Keratinocyte (primary cell): ENCODE results near the gene IL19. TPM values are rescaled to one million over a fixed set of nuclear protein-coding genes. Genes with fewer than 3 reads are reported as not detected.

Source experiments
- DNase-seq: peaks from one replicate; pipeline ENCODE4 v3.0.0-alpha.2; 2011; ENCODE audit warnings: low read depth, missing footprints, low spot score
- FAIRE-seq: peaks from 2 replicates; lab custom pipeline; 2011; peaks lifted over from hg19 to GRCh38; lab: Jason Lieb, UNC
- H2AFZ ChIP-seq: 2 replicates; pipeline ENCODE4 v1.6.0; 2012; ENCODE audit warnings: low read length, control low read depth, inconsistent platforms; ENCODE audit not compliant: control insufficient read depth
- H3K27ac ChIP-seq: 2 replicates; pipeline ENCODE4 v1.5.1; 2011; ENCODE audit warnings: low read length; ENCODE audit not compliant: control insufficient read depth, insufficient read depth
- H3K27me3 ChIP-seq: 3 replicates; pipeline ENCODE4 v1.6.0; 2011; ENCODE audit warnings: low read length; ENCODE audit not compliant: control insufficient read depth, insufficient read depth; ENCODE audit errors: extremely low read depth
- H3K36me3 ChIP-seq, 2 experiments: 2 replicates in 1 of 2; 3 replicates in 1 of 2; pipeline ENCODE4 v1.5.1; 2011; ENCODE audit warnings: low read length in 2 of 2, mild to moderate bottlenecking in 1 of 2; ENCODE audit not compliant: control insufficient read depth in 2 of 2, insufficient read depth in 2 of 2; ENCODE audit errors: extremely low read depth in 1 of 2
- H3K4me1 ChIP-seq: 3 replicates; pipeline ENCODE4 v1.5.1; 2011; ENCODE audit warnings: low read length; ENCODE audit not compliant: control insufficient read depth, insufficient read depth; ENCODE audit errors: extremely low read depth
- H3K4me2 ChIP-seq: 3 replicates; pipeline ENCODE4 v1.6.0; 2011; ENCODE audit warnings: low read depth, low read length; ENCODE audit not compliant: control insufficient read depth, insufficient read depth; ENCODE audit errors: extremely low read depth
- H3K4me3 ChIP-seq, 3 experiments: fragments of 200-600 bp in 1 of 3; sonication (generic) in 1 of 3; 2 replicates in 2 of 3; 3 replicates in 1 of 3; pipeline ENCODE4 v1.5.1; 2011 to 2016; ENCODE audit warnings: low read length in 3 of 3, mild to moderate bottlenecking in 3 of 3, control low read depth in 2 of 3, inconsistent platforms in 1 of 3, low read depth in 1 of 3, mixed read lengths in 1 of 3, mixed run types in 1 of 3, moderate library complexity in 1 of 3; ENCODE audit not compliant: control insufficient read depth in 2 of 3, insufficient read depth in 2 of 3; ENCODE audit errors: extremely low read depth in 1 of 3
- H3K79me2 ChIP-seq: 2 replicates; pipeline ENCODE4 v1.6.0; 2012; ENCODE audit warnings: low read length; ENCODE audit not compliant: control insufficient read depth, insufficient read depth
- H3K9ac ChIP-seq: 3 replicates; pipeline ENCODE4 v1.6.0; 2011; ENCODE audit warnings: low read length; ENCODE audit not compliant: control insufficient read depth, insufficient read depth; ENCODE audit errors: extremely low read depth
- H3K9me1 ChIP-seq: 3 replicates; pipeline ENCODE4 v1.6.0; 2011; ENCODE audit warnings: low read length; ENCODE audit not compliant: control insufficient read depth, insufficient read depth; ENCODE audit errors: extremely low read depth
- H3K9me3 ChIP-seq: 2 replicates; pipeline ENCODE4 v1.5.1; 2012; ENCODE audit warnings: low read depth, low read length; ENCODE audit not compliant: control insufficient read depth
- H4K20me1 ChIP-seq: 3 replicates; pipeline ENCODE4 v1.6.0; 2011; ENCODE audit warnings: low read length; ENCODE audit not compliant: control insufficient read depth, insufficient read depth; ENCODE audit errors: extremely low read depth
- CTCF ChIP-seq, 3 experiments: IDR thresholded peaks in 1 of 3; conservative IDR thresholded peaks in 1 of 3; optimal IDR thresholded peaks in 1 of 3; 2 replicates in 2 of 3; 3 replicates in 1 of 3; pipeline versions ENCODE3 to v1.5.1; 2011; ENCODE audit warnings: low read length in 3 of 3, mild to moderate bottlenecking in 3 of 3, moderate library complexity in 2 of 3, control low read depth in 1 of 3, inconsistent platforms in 1 of 3; ENCODE audit not compliant: insufficient read depth in 2 of 3; ENCODE audit errors: extremely low read depth in 1 of 3
- EZH2 ChIP-seq: IDR thresholded peaks from one replicate; pipeline ENCODE4 v1.6.1; 2012; ENCODE audit warnings: inconsistent platforms, mild to moderate bottlenecking, low read length, moderate library complexity
- dilution Hi-C: fragments of 300-500 bp; cut with MboI; formaldehyde crosslinking; loops from one replicate; pipeline ENCODE4 v1.7.0; 2020; ENCODE audit warnings: low sequenced_read_pairs; ENCODE audit not compliant: extremely low pct_ligation_motif_present
- polyA plus RNA-seq, 5 experiments: library from polyadenylated mRNA; depleted of rRNA in 3 of 5; stranded (reverse) in 3 of 5; stranded (forward) in 1 of 5; unstranded in 1 of 5; fragments of >200 nt; gene quantifications; 1 replicate in 1 of 5; 2 replicates in 3 of 5; 3 replicates in 1 of 5; pipeline versions ENCODE4 v1.2.1 to v1.2.3, GENCODE V29; 2011 to 2012; ENCODE audit warnings: missing spikeins in 2 of 5, low read depth in 1 of 5, low replicate concordance in 1 of 5

IL19 gene
- polyA plus RNA-seq, 1 donor (not counting 4 experiments of a cell fraction or from before 2014, with no cell fraction given) = not detected

GRCh38 chr1:206886831-206887230 lies 116.3 kb downstream of the IL19 start:
- H3K9me3 ChIP-seq = no peaks in the 10 kb centered on the region
- FAIRE-seq (no peak), DNase-seq (no peak)
- no peak overlapping the region for H3K9ac ChIP-seq
- no peaks in the 10 kb centered on the region for H4K20me1 ChIP-seq
- H3K4me3 ChIP-seq = no peak overlapping the region
- dilution Hi-C loops = no loop called here
- no peak overlapping the region for H3K27ac ChIP-seq
- peaks cover 56% of the 10 kb centered on the region for H3K4me1 ChIP-seq
- TF ChIP-seq CTCF (optimal IDR thresholded peaks at IDR 0.05 in 1 of 3, IDR thresholded peaks at IDR 0.05 in 1 of 3, conservative IDR thresholded peaks at IDR 0.05 in 1 of 3; ENCODE audit: extremely low read depth in 1 of 3, insufficient read depth in 2 of 3, low read length in 3 of 3) (no peak), EZH2 (no peak)
- no peaks in the 10 kb centered on the region for H3K79me2 ChIP-seq
- H3K9me1 ChIP-seq = no peaks in the 10 kb centered on the region
- H3K27me3 ChIP-seq = no peaks in the 10 kb centered on the region
- H2AFZ ChIP-seq = no peak overlapping the region
- H3K4me2 ChIP-seq = no peak overlapping the region
- H3K36me3 ChIP-seq = no peaks in the 10 kb centered on the region

- Histone ChIP-seq H3K4me1 (peaks cover 64% of the 10 kb centered on the region), H3K9me1 (no peaks in the 10 kb centered on the region), H3K79me2 (no peaks in the 10 kb centered on the region), H3K4me3 (no peak overlapping the region), H4K20me1 (no peaks in the 10 kb centered on the region), H2AFZ (no peak overlapping the region), H3K27ac (no peak overlapping the region), H3K9ac (no peak overlapping the region), H3K27me3 (no peaks in the 10 kb centered on the region), H3K9me3 (no peaks in the 10 kb centered on the region), H3K4me2 (no peak overlapping the region), H3K36me3 (no peaks in the 10 kb centered on the region)
- FAIRE-seq (no peak), DNase-seq (no peak)
- TF ChIP-seq CTCF (optimal IDR thresholded peaks at IDR 0.05 in 1 of 3, IDR thresholded peaks at IDR 0.05 in 1 of 3, conservative IDR thresholded peaks at IDR 0.05 in 1 of 3; ENCODE audit: extremely low read depth in 1 of 3, insufficient read depth in 2 of 3, low read length in 3 of 3) = no peak
- no peak for TF ChIP-seq EZH2
- dilution Hi-C loops = no loop called here
Observed at GRCh38 chr1:206887701-206888100, 117.1 kb downstream of the IL19 start.
